GM12864 (cell line): ENCODE measurements around the gene STK32A.
"Not testable (repeated sequence)": the region's sequence is repeated elsewhere in the genome, so short reads cannot be mapped to it uniquely, and the experiment has no call there.

Experiments
- DNase-seq: peaks from one replicate; pipeline ENCODE4 v3.0.0-alpha.2; 2011; ENCODE audit warnings: low read depth
- H3K4me3 ChIP-seq: 2 replicates; pipeline ENCODE4 v1.5.1; 2011; ENCODE audit warnings: mild to moderate bottlenecking, low read depth, low read length, control low read depth
- TF ChIP-seq, protein P1 (sequence below): IDR thresholded peaks from 2 replicates; pipeline ENCODE4 v1.5.1; 2011; ENCODE audit warnings: low read depth, mild to moderate bottlenecking, moderate library complexity, low read length, control low read depth, inconsistent platforms; ENCODE audit errors: missing control alignments

STK32A gene

DNA sequence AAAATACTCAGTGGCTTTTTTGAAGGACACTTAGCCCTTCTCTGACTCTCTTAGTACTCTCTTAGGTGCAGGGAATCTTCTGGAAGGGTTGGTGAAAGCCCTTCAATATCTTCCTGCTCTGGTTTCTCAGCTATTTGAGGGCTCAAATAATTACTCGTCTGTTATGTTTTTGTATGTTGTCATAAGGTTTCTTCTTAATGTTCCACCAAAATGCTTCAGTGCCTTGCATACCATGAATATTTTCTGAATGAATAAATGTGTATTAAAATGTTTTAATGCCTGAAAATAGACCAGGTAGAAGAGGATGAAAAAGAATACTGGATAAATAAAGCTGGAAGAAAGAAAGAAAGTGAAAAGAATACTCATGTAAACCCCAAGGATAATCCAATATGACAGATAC, 124.3 kb downstream of the STK32A start:
- DNase-seq: no peak
- no peak overlapping the region for H3K4me3 ChIP-seq
- TF ChIP-seq, protein P1, sequence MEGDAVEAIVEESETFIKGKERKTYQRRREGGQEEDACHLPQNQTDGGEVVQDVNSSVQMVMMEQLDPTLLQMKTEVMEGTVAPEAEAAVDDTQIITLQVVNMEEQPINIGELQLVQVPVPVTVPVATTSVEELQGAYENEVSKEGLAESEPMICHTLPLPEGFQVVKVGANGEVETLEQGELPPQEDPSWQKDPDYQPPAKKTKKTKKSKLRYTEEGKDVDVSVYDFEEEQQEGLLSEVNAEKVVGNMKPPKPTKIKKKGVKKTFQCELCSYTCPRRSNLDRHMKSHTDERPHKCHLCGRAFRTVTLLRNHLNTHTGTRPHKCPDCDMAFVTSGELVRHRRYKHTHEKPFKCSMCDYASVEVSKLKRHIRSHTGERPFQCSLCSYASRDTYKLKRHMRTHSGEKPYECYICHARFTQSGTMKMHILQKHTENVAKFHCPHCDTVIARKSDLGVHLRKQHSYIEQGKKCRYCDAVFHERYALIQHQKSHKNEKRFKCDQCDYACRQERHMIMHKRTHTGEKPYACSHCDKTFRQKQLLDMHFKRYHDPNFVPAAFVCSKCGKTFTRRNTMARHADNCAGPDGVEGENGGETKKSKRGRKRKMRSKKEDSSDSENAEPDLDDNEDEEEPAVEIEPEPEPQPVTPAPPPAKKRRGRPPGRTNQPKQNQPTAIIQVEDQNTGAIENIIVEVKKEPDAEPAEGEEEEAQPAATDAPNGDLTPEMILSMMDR: no peak

DNA sequence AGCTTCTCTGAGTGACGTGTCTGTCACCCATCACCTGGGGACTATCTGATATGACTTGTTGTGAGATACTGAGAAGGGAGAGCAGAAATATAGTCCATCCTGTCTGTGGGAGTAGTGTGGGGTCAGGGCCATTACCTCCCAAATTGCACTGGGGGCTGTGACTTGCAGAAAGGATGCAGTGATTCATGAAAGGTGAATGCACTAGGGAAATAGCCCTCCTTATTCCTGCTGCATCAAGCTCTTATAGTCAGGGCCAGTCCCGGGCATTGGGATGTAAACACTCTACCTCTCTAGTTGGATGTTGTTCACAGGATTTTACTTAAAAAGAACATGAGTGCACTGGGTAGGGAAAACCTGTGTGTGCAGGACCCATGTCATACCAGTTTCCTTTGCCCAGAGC, 124.8 kb downstream of the STK32A start:
- H3K4me3 ChIP-seq: no peak overlapping the region
- TF ChIP-seq, protein P1: no peak
- DNase-seq: no peak

DNA sequence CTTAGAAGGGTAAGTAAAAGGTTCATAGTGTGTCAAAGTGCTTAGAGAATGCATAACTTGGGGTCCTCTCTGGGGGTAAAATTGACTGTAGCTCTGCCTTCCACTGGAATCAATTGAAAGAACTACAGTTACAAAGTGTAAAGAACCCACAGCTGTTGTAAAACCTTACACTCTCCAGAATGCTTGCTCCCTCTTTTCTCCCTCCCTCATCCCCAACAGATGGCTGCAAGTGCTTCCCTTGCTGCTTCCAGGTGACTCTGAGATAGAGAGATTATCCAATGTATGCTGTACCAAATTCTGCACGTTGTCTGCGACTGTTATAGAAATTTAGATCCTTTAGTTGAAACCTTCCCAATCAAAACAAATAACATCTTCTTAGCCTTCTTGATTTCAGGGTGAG, 126.0 kb downstream of the STK32A start:
- TF ChIP-seq, protein P1: no peak
- no peak for DNase-seq
- H3K4me3 ChIP-seq: no peak overlapping the region

DNA sequence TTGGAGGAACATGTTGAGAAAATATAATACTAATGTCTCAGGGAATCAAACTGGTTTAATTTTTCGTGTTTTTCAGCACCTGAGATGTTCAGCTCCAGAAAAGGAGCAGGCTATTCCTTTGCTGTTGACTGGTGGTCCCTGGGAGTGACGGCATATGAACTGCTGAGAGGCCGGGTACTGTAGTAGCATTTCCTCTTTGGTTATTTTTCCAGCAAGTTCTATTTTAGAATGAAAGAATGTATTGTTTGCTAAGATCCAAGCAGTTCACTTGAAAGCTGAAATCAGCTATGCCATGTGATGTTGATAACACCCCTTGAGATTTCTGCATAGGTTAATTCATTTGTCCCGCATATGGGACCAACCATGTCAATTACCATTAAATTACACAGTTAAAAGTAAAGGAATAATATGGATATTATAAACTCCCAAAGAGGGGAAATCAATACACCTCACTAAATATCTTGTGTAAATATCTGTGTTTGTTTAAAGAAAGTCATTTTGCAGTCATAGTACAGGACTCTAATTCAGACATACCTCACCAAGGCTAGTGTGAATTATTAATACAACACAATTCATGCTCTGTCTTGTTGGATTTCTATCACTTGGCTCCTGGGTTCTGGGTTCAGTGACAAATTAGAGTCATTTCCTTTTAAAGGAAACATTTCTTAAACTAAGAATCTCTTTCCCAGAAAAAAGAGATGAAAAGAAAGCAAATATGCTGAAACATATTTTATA, 126.8 kb downstream of the STK32A start:
- TF ChIP-seq, protein P1: no peak
- DNase-seq: no peak

DNA sequence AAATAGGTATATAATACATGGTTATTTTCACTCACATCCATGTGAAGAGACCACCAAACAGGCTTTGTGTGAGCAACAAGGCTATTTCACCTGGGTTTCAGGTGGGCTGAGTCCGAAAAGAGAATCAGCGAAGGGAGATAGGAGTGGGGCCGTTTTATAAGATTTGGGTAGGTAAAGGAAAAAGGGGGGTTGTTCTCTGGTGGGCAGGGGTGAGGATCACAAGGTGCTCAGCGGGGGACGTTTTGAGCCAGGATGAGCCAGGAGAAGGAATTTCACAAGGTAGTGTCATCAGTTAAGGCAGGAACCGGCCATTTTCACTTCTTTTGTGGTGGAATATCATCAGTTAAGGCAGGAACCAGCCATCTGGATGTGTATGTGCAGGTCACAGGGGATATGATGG, 132.6 kb downstream of the STK32A start:
- not testable (repeated sequence) for DNase-seq, H3K4me3 ChIP-seq

More for the DNA sequence above, 126.8 kb downstream of the STK32A start:
- no peak overlapping the region for H3K4me3 ChIP-seq

DNA sequence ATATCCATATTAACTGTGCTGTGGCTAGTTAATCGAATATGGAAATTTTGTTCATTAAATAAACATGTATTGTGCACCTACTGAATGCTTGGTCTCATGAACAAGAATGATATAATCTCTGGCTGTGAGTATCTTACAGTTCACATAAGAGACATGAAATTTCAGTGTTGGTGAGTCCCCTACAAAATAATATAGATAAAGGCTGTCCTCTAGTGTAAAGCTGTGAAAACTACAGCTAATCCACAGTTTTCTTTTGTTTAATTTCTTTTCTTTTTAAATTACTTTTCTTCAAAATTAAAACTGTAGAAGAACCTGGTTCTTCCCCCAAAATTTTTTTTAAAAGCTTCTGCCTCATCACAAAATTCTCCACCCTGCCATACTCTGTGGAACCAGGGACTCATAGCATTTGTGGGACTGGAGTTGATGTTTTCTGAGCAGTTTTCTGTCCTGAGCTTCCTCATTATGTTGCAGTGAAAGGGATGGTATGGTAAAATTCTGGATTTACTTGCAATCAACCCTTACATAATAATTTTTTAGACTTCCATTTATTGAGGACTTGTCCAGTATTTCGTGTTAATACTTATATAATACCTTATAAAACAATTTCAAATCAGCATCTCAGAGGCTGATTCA, 135.0 kb downstream of the STK32A start:
- H3K4me3 ChIP-seq: no peak overlapping the region
- TF ChIP-seq, protein P1: no peak
- DNase-seq: no peak

DNA sequence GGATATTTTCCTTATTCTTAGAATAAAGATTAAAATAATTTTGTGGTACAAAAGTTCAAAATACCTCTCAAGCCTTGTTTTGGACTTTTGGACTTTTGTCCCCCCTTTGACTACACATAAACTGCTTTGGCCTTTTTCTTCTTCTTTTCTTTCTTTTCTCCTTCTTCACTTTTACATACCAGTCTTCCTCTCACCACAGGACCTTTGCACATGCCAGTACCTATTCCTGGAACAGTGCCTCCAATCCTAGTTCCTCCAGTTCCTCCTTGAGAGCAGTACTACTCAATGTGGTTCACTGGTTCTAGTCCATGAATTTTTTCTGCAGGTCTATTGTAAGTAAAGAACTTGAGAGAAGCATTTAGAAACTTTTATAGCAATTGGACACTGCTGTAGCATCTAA, 136.5 kb downstream of the STK32A start:
- H3K4me3 ChIP-seq: no peak overlapping the region
- TF ChIP-seq, protein P1: no peak
- DNase-seq: no peak
